Effector memory CD4-positive, alpha-beta T cell (primary cell): Measurements from ENCODE around the gene LNX2.

Source experiments
- DNase-seq, 3 donors: peaks; one replicate each; pipeline ENCODE4 v3.0.0-alpha.2; 2020
- H3K27ac ChIP-seq: 2 replicates; pipeline ENCODE4 v1.7.0; 2013; ENCODE audit warnings: mild to moderate bottlenecking, low read length, moderate library complexity; ENCODE audit not compliant: insufficient read depth, poor library complexity, severe bottlenecking
- H3K27me3 ChIP-seq: replicated peaks from 2 replicates; pipeline ENCODE4 v1.7.0; 2013; ENCODE audit warnings: mild to moderate bottlenecking, low read length; ENCODE audit not compliant: insufficient read depth, control insufficient read depth, poor library complexity, severe bottlenecking
- H3K36me3 ChIP-seq: 2 replicates; pipeline ENCODE4 v1.7.0; 2013; ENCODE audit warnings: mild to moderate bottlenecking, low read length, moderate library complexity; ENCODE audit not compliant: control insufficient read depth, insufficient read depth
- H3K4me1 ChIP-seq: 2 replicates; pipeline ENCODE4 v1.7.0; 2013; ENCODE audit warnings: low read length, mild to moderate bottlenecking; ENCODE audit not compliant: control insufficient read depth, insufficient read depth, poor library complexity, severe bottlenecking
- H3K4me3 ChIP-seq: 2 replicates; pipeline ENCODE4 v1.7.0; 2013; ENCODE audit warnings: low read length, low read depth, mild to moderate bottlenecking; ENCODE audit not compliant: insufficient read depth, poor library complexity, severe bottlenecking
- H3K9me3 ChIP-seq: 2 replicates; pipeline ENCODE4 v1.7.0; 2013; ENCODE audit warnings: mild to moderate bottlenecking, low read length, moderate library complexity; ENCODE audit not compliant: control insufficient read depth

Gene LNX2

DNA sequence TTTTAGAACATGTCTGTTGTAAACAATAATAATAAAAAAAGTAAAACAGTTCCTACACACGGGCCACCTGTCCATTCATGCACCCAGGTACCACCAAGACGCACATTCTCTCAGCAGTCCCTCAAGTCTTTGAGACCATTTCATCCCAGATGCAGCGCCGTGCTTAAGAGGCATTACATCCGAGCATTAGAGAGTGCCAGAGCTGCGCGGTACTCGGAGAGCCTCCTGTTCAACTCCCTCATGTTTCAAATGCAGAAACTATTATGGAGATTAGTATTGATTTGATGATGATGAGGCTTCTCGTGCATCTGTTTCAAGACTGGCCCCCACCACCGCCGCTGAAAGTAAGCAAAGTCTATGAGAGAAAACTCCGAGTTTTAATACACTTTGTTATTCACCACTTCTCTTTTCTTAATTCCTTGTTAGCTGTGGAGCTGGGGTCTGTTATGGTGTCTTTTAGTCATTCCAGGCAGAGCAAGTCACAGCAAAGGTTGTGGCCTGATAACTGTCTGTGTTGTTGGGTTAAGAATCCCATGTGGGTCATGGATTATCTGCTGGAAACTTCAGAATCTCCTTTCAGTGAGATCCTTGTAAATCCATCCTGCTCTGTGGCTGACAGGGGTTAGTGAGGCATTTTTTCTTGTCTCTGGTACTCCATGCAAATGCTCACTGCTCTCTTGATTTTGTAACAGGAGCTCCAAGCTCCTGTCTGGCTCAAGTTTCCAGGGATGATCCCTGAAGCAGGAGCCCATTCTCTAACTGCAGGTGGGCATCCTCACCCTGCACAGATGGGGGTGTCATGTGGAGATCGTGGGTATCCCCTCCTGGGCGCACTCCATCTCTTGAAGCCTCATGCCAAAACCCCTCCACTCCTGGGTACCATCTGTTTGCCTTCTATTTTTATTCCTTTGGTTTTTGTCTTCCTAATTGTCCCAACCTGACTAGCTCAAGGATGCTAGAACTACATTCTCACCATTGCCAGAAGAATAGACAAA, 95.1 kb downstream of the LNX2 start:
- Histone ChIP-seq H3K4me1 (no peaks in the 10 kb centered on the region), H3K27me3 (no peaks in the 10 kb centered on the region), H3K27ac (no peak overlapping the region), H3K9me3 (no peaks in the 10 kb centered on the region), H3K4me3 (no peak overlapping the region), H3K36me3 (no peaks in the 10 kb centered on the region)
- no peak for DNase-seq

DNA sequence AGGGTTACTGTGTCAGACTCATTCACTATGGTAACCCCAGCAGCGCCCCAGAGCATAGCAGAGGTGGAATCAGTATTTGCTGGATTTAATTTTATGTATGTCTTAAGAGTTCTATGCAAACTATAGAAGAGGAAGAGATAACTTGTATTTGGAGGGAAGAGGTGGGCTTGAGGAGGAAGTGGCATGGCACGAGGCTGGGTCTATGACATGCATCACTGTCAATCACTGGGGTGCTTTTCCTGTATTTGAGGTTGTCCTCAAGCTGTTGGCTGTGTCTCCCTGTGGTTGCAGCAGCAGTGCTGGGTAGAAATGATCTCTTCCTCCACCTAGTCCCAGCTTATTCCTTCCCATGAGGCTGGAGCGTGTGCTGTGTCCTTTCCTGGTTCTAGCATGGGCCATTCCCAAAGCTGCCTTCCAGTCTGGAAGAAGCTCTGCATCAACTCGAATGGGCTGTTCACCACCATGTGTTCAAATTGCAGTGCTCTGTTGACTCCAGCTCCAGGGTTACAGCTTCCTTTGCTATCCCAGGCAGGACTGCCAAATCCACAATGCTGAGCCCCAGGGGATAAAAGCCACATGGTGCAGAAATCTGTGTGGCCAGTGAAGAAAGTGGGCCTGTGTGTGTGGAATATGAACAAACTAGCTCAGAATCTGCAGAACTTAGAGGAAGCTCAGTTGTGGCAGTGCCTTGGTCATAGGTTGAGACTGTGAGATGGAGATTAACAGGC, 96.8 kb downstream of the LNX2 start:
- Histone ChIP-seq H3K9me3 (no peaks in the 10 kb centered on the region), H3K4me3 (no peak overlapping the region), H3K27ac (no peak overlapping the region), H3K36me3 (no peaks in the 10 kb centered on the region), H3K27me3 (no peaks in the 10 kb centered on the region), H3K4me1 (no peaks in the 10 kb centered on the region)
- no peak for DNase-seq

DNA sequence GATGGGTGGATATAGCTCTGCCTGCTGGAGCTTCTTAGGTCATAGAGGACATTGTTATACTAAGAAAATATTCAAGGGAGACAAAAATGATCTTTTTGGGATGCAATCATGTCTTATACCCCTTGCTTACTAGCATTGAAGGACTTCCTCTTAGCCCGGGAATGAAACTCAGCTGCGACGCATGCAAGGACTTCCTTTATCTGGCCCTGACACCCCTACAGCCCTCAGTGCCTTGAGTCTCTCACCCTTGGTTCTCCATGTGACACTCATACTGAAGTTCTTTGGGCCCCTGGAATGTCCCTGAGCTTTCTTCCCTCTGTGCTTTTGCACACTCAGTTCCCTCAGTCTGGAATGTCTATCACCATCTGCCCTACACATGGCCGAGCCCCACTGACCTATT, 97.5 kb downstream of the LNX2 start:
- H3K4me1 ChIP-seq = no peaks in the 10 kb centered on the region
- no peak overlapping the region for H3K4me3 ChIP-seq
- no peaks in the 10 kb centered on the region for H3K27me3 ChIP-seq
- H3K27ac ChIP-seq = no peak overlapping the region
- no peaks in the 10 kb centered on the region for H3K36me3 ChIP-seq
- no peak for DNase-seq
- H3K9me3 ChIP-seq = no peaks in the 10 kb centered on the region

DNA sequence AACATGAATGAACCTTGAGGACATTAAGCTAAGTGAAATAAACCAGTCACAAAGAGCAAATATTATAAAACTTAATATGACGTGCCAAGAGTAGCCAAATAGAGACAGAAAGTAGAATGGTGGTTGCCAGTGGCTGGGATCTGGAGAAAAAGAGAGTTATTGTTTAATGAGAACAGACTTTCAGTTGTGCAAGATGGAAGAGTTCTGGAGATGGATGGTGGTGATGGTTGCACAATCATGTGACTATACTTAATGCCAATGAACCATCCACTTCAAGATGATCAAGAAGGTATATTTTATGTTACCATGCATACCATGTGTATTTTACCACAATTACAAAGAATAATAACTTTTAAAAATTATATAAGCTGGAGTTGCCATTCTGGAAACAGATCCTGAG, 104.2 kb downstream of the LNX2 start:
- no peak for DNase-seq
- Histone ChIP-seq H3K36me3 (no peaks in the 10 kb centered on the region), H3K4me1 (no peaks in the 10 kb centered on the region), H3K4me3 (no peak overlapping the region), H3K9me3 (no peaks in the 10 kb centered on the region), H3K27me3 (no peaks in the 10 kb centered on the region), H3K27ac (no peak overlapping the region)

DNA sequence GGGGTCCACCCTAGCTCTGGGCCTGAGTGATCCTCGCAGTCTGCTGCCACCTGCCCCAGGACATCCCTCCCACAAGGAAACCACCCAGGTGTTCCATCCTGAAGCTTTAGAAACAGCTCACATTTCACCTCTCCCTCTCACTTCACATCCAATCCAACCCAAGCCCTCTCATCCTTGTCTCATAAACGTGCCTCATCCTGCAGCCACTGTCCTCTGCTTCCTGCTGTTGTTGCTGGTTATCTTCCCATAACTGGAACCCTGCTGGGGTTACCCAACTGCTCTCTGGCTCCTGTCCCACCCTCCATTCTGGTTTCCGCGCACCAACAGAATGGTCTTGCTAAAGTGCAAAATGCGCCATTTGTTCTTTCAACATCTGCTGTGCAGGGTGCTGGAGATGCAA, 110.2 kb downstream of the LNX2 start:
- no peaks in the 10 kb centered on the region for H3K27me3 ChIP-seq
- no peaks in the 10 kb centered on the region for H3K36me3 ChIP-seq
- H3K4me3 ChIP-seq = no peak overlapping the region
- no peak overlapping the region for H3K27ac ChIP-seq
- no peak for DNase-seq
- no peaks in the 10 kb centered on the region for H3K4me1 ChIP-seq
- no peaks in the 10 kb centered on the region for H3K9me3 ChIP-seq

DNA sequence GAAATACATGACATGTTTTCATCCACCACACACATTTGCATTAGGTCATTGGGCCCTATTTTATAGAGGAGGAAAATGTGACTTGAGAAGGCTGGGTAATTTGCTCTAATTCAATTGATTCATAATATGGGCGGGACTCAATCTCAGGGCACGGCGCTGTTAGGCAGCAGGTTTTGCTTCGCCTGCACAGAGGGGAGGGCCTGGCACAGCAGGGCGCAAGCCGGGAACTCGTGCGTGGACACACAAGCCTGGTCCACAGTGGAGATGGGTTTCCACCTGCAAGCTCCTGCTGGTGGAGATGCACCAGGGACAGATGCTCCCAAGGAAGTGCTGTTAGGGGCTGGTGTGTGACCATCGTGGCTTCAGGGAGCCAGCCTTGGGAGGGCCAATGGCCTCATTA, 111.5 kb downstream of the LNX2 start:
- DNase-seq = no peak
- Histone ChIP-seq H3K4me3 (no peak overlapping the region), H3K27me3 (no peaks in the 10 kb centered on the region), H3K36me3 (no peaks in the 10 kb centered on the region), H3K4me1 (no peaks in the 10 kb centered on the region), H3K27ac (no peak overlapping the region), H3K9me3 (no peaks in the 10 kb centered on the region)

GRCh38 chr13:27505792-27506191, 114.5 kb downstream of the LNX2 start:
- Histone ChIP-seq H3K4me3 (no peak overlapping the region), H3K9me3 (no peaks in the 10 kb centered on the region), H3K27me3 (no peaks in the 10 kb centered on the region), H3K4me1 (no peaks in the 10 kb centered on the region), H3K27ac (no peak overlapping the region), H3K36me3 (no peaks in the 10 kb centered on the region)
- DNase-seq = no peak

DNA sequence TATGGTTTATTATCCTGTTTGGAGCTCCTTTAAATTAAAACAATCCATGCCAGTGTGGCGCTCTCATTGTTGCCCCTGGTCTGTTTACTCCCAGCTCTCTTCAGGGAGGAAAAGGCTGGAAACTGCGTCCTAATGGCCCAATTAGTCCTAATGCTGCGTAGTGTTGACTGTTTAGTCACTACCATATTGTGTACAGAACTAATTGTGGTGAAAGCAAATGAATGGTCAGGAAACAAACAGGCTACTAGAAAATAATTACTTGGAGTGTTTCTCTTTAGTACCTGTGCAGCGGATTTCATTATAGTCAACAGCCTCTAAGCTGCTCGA, 115.5 kb downstream of the LNX2 start:
- H3K27ac ChIP-seq = no peak overlapping the region
- H3K4me3 ChIP-seq = no peak overlapping the region
- no peaks in the 10 kb centered on the region for H3K27me3 ChIP-seq
- no peaks in the 10 kb centered on the region for H3K9me3 ChIP-seq
- H3K4me1 ChIP-seq = no peaks in the 10 kb centered on the region
- DNase-seq = no peak
- H3K36me3 ChIP-seq = no peaks in the 10 kb centered on the region

GRCh38 chr13:27504128-27504867, 116.0 kb downstream of the LNX2 start:
- Histone ChIP-seq H3K27ac (no peak overlapping the region), H3K4me3 (no peak overlapping the region)

More at GRCh38 chr13:27504128-27504867, 116.0 kb downstream of the LNX2 start:
- no peak for DNase-seq
- Histone ChIP-seq H3K9me3 (no peaks in the 10 kb centered on the region), H3K36me3 (no peaks in the 10 kb centered on the region), H3K27me3 (no peaks in the 10 kb centered on the region), H3K4me1 (no peaks in the 10 kb centered on the region)
